ENCODE measurements around the gene USP46.

Gene USP46

GRCh38 chr4:52645300-52645699, 13.8 kb downstream of the USP46 start:
- Histone ChIP-seq H3K79me2 (ENCODE audit: insufficient read depth, low read length) (peaks cover 64% of the 10 kb centered on the region), H3K4me2 (ENCODE audit: low read depth, low read length, poor library complexity, severe bottlenecking) (no peak overlapping the region), H3K27me3 (ENCODE audit: insufficient read depth, low read length, poor library complexity, severe bottlenecking) (no peaks in the 10 kb centered on the region), H3K9ac (ENCODE audit: low read depth, low read length, poor library complexity, severe bottlenecking) (no peak overlapping the region), H3K9me2 (replicated peaks; ENCODE audit: low read depth, low read length) (no peaks in the 10 kb centered on the region), H3K36me3 (ENCODE audit: insufficient read depth, low read length) (no peaks in the 10 kb centered on the region), H3K4me1 (ENCODE audit: insufficient read depth, low read length, poor library complexity, severe bottlenecking) (no peaks in the 10 kb centered on the region), H3F3A (ENCODE audit: low read depth) (no peaks in the 10 kb centered on the region), H3K9me3 (ENCODE audit: insufficient read depth, low read depth, low read length) (no peaks in the 10 kb centered on the region), H4K20me1 (ENCODE audit: insufficient read depth, low read length, poor library complexity, severe bottlenecking) (no peaks in the 10 kb centered on the region), H3K4me3 (ENCODE audit: low read length, poor library complexity, severe bottlenecking) (no peak overlapping the region), H2AFZ (ENCODE audit: low read length) (no peak overlapping the region)
- TF ChIP-seq EZH2phosphoT487 (IDR thresholded peaks at IDR 0.05; ENCODE audit: borderline replicate concordance): no peak
- TF ChIP-seq CTCF (conservative IDR thresholded peaks at IDR 0.05; ENCODE audit: low read length): no peak

- Histone ChIP-seq H3K9me2 (replicated peaks; ENCODE audit: low read depth, low read length) (no peaks in the 10 kb centered on the region), H3K4me1 (ENCODE audit: insufficient read depth, low read length, poor library complexity, severe bottlenecking) (no peaks in the 10 kb centered on the region), H3K9ac (ENCODE audit: low read depth, low read length, poor library complexity, severe bottlenecking) (no peak overlapping the region), H3K9me3 (ENCODE audit: insufficient read depth, low read depth, low read length) (no peaks in the 10 kb centered on the region), H2AFZ (ENCODE audit: low read length) (no peak overlapping the region), H3K27me3 (ENCODE audit: insufficient read depth, low read length, poor library complexity, severe bottlenecking) (no peaks in the 10 kb centered on the region), H3K79me2 (ENCODE audit: insufficient read depth, low read length) (peaks cover 66% of the 10 kb centered on the region), H3K36me3 (ENCODE audit: insufficient read depth, low read length) (no peaks in the 10 kb centered on the region), H3K4me3 (ENCODE audit: low read length, poor library complexity, severe bottlenecking) (no peak overlapping the region), H4K20me1 (ENCODE audit: insufficient read depth, low read length, poor library complexity, severe bottlenecking) (no peaks in the 10 kb centered on the region), H3F3A (ENCODE audit: low read depth) (no peaks in the 10 kb centered on the region), H3K4me2 (ENCODE audit: low read depth, low read length, poor library complexity, severe bottlenecking) (no peak overlapping the region)
- TF ChIP-seq CTCF (conservative IDR thresholded peaks at IDR 0.05; ENCODE audit: low read length) (no peak), EZH2phosphoT487 (IDR thresholded peaks at IDR 0.05; ENCODE audit: borderline replicate concordance) (no peak)
Measured at GRCh38 chr4:52643785-52644244, 15.3 kb downstream of the USP46 start.

GRCh38 chr4:52643190-52643589, 15.9 kb downstream of the USP46 start:
- no peaks in the 10 kb centered on the region for H3K36me3 ChIP-seq (ENCODE audit: insufficient read depth, low read length)
- H3K27me3 ChIP-seq (ENCODE audit: insufficient read depth, low read length, poor library complexity, severe bottlenecking): no peaks in the 10 kb centered on the region
- H3K9me3 ChIP-seq (ENCODE audit: insufficient read depth, low read depth, low read length): no peaks in the 10 kb centered on the region
- peaks cover 62% of the 10 kb centered on the region for H3K79me2 ChIP-seq (ENCODE audit: insufficient read depth, low read length)
- H3K4me1 ChIP-seq (ENCODE audit: insufficient read depth, low read length, poor library complexity, severe bottlenecking): no peaks in the 10 kb centered on the region
- no peak overlapping the region for H3K4me3 ChIP-seq (ENCODE audit: low read length, poor library complexity, severe bottlenecking)
- TF ChIP-seq CTCF (conservative IDR thresholded peaks at IDR 0.05; ENCODE audit: low read length) (no peak), EZH2phosphoT487 (IDR thresholded peaks at IDR 0.05; ENCODE audit: borderline replicate concordance) (no peak)
- H2AFZ ChIP-seq (ENCODE audit: low read length): no peak overlapping the region
- no peak overlapping the region for H3K9ac ChIP-seq (ENCODE audit: low read depth, low read length, poor library complexity, severe bottlenecking)
- H3K9me2 ChIP-seq (replicated peaks; ENCODE audit: low read depth, low read length): no peaks in the 10 kb centered on the region
- no peaks in the 10 kb centered on the region for H3F3A ChIP-seq (ENCODE audit: low read depth)
- no peak overlapping the region for H3K4me2 ChIP-seq (ENCODE audit: low read depth, low read length, poor library complexity, severe bottlenecking)
- H4K20me1 ChIP-seq (ENCODE audit: insufficient read depth, low read length, poor library complexity, severe bottlenecking): no peaks in the 10 kb centered on the region
